Measurements from ENCODE around the gene ZSCAN21.

DNA sequence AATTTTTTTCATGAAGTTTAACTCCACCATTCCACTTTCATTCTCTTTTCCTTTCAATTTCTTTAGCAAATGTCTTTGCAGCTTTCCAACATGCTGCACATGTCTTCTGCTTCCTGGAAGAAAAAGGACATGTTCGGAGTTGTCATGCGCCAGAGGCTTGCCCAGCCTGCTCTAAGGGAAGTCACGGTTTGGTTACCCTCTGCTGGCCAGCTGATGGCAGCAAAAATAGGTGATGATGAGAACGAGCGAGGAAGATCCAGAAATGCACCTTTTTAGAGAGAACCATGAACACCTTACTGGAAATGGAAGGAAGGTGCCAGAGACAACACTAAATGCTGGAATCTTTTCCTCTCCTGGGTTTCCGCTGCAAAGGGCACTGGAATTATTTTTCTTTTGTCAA, 4.9 kb upstream of the ZSCAN21 start:
- TF ChIP-seq SUZ12 (IDR thresholded peaks at IDR 0.05) (no peak), TARDBP (IDR thresholded peaks at IDR 0.05) (no peak), ELF4 (IDR thresholded peaks at IDR 0.05) (no peak), SP1 (IDR thresholded peaks at IDR 0.05) (no peak), BHLHE40 (IDR thresholded peaks at IDR 0.05; ENCODE audit: borderline replicate concordance) (no peak)
- TF ChIP-seq, protein P1, sequence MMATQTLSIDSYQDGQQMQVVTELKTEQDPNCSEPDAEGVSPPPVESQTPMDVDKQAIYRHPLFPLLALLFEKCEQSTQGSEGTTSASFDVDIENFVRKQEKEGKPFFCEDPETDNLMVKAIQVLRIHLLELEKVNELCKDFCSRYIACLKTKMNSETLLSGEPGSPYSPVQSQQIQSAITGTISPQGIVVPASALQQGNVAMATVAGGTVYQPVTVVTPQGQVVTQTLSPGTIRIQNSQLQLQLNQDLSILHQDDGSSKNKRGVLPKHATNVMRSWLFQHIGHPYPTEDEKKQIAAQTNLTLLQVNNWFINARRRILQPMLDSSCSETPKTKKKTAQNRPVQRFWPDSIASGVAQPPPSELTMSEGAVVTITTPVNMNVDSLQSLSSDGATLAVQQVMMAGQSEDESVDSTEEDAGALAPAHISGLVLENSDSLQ (IDR thresholded peaks at IDR 0.05), result no peak

All from HEK293T (cell line).